ENCODE results near the gene ZNRF1. TPM values are rescaled to one million over a fixed set of nuclear protein-coding genes. Genes with fewer than 3 reads are reported as not detected.

Gene ZNRF1
- total and polyA plus RNA-seq, 2 of the 13 experiments (the other 11 are each of a cell fraction or from before 2014, with no cell fraction given), result 43.9 to 58.7 TPM

- TF ChIP-seq TFDP2 (CRISPR knock-in tag; IDR thresholded peaks at IDR 0.05), result 0 out of 2 replicates have a peak, but pooled peaks have one; percentile 18
- peak; percentile 56; the same call in 1 of the 2 replicates for TF ChIP-seq FOXP4 (CRISPR knock-in tag; IDR thresholded peaks at IDR 0.05)
- peak; percentile 19; the same call in 1 of the 2 replicates for TF ChIP-seq NAIF1 (CRISPR knock-in tag; IDR thresholded peaks at IDR 0.05; ENCODE audit: borderline replicate concordance)
- no peak for TF ChIP-seq NFATC3 (CRISPR knock-in tag; IDR thresholded peaks at IDR 0.05)
- no peak for TF ChIP-seq NR2F6 (IDR thresholded peaks at IDR 0.05)
- peak; percentile 18; the same call in 1 of the 2 replicates for TF ChIP-seq NR2F6 (CRISPR knock-in tag; IDR thresholded peaks at IDR 0.05)
- no peak for TF ChIP-seq HMGXB4 (CRISPR knock-in tag; IDR thresholded peaks at IDR 0.05; ENCODE audit: borderline replicate concordance in 1 of 2, low read depth in 1 of 2)
- TF ChIP-seq ZNF280D (CRISPR knock-in tag; IDR thresholded peaks at IDR 0.05), result 0 out of 2 replicates have a peak, but pooled peaks have one; percentile 12
- TF ChIP-seq ZNF362 (CRISPR knock-in tag; IDR thresholded peaks at IDR 0.05; ENCODE audit: borderline replicate concordance), result peak; percentile 98
- TF ChIP-seq HNF1A (IDR thresholded peaks at IDR 0.05; ENCODE audit: low read depth), result no peak
- TF ChIP-seq HNF1A (CRISPR knock-in tag; IDR thresholded peaks at IDR 0.05; ENCODE audit: borderline replicate concordance), result 0 out of 2 replicates have a peak, but pooled peaks have one; percentile 19
- TF ChIP-seq MEIS1 (CRISPR knock-in tag; IDR thresholded peaks at IDR 0.05; ENCODE audit: borderline replicate concordance), result 0 out of 2 replicates have a peak, but pooled peaks have one; percentile 28
- TF ChIP-seq NCOA2 (CRISPR knock-in tag; IDR thresholded peaks at IDR 0.05), result no peak; the same call in 1 of the 2 replicates
Observed at GRCh38 chr16:75064403-75065148, 65.8 kb downstream of the ZNRF1 start (continued).

Data from HepG2 (cell line).